H1 (cell line): ENCODE measurements around the gene LDAH. TPM values are rescaled to one million over a fixed set of nuclear protein-coding genes. Genes with fewer than 3 reads are reported as not detected.

Source experiments
- CTCF ChIA-PET: fragments of 300-600 bp; sonication (Branson Sonifier 250); formaldehyde crosslinking; loops from one replicate; lab custom pipeline; 2021; ENCODE audit not compliant: partially characterized antibody; lab: Charles Lee
- POLR2A ChIA-PET: fragments of 300-600 bp; sonication (Branson Sonifier 250); formaldehyde crosslinking; loops from one replicate; lab custom pipeline; 2021; ENCODE audit warnings: inconsistent platforms; ENCODE audit not compliant: partially characterized antibody; lab: Charles Lee
- DNase-seq, 2 experiments: peaks; one replicate each; pipeline versions ENCODE4 v3.0.0 to v3.0.0-alpha.2; 2010 to 2022; ENCODE audit warnings: low spot score in 2 of 2, low read depth in 1 of 2, mixed read lengths in 1 of 2
- FAIRE-seq: peaks from 2 replicates; lab custom pipeline; 2011; peaks lifted over from hg19 to GRCh38; lab: Jason Lieb, UNC
- H2AFZ ChIP-seq: 2 replicates; pipeline ENCODE4 v1.8.1; 2012; ENCODE audit warnings: low read length, inconsistent platforms
- H2AK5ac ChIP-seq: 2 replicates; pipeline ENCODE4 v1.6.1; 2013; ENCODE audit warnings: low read depth, low read length
- H2BK120ac ChIP-seq: replicated peaks from 2 replicates; pipeline ENCODE3; 2013; ENCODE audit warnings: low read depth, low read length, inconsistent platforms
- H2BK12ac ChIP-seq: 2 replicates; pipeline ENCODE4 v1.6.1; 2013; ENCODE audit warnings: low read depth, low read length
- H2BK15ac ChIP-seq: 2 replicates; pipeline ENCODE4 v1.6.1; 2013; ENCODE audit warnings: low read length
- H2BK20ac ChIP-seq: 2 replicates; pipeline ENCODE4 v1.6.1; 2013; ENCODE audit warnings: low read length
- H2BK5ac ChIP-seq: 2 replicates; pipeline ENCODE4 v1.6.1; 2013; ENCODE audit warnings: low read depth, low read length
- H3K14ac ChIP-seq: 2 replicates; pipeline ENCODE4 v1.6.1; 2013; ENCODE audit warnings: inconsistent platforms; ENCODE audit not compliant: insufficient read length
- H3K18ac ChIP-seq: 2 replicates; pipeline ENCODE4 v1.6.1; 2013; ENCODE audit warnings: low read length; ENCODE audit errors: extremely low read depth
- H3K23ac ChIP-seq: 2 replicates; pipeline ENCODE4 v1.6.1; 2013; ENCODE audit warnings: inconsistent platforms; ENCODE audit not compliant: insufficient read length
- H3K23me2 ChIP-seq: 2 replicates; pipeline ENCODE4 v1.6.1; 2013; ENCODE audit warnings: low read depth, low read length
- H3K27ac ChIP-seq: 2 replicates; pipeline ENCODE4 v1.6.1; 2011; ENCODE audit warnings: low read depth, low read length, inconsistent platforms
- H3K27me3 ChIP-seq, 4 experiments: replicated peaks in 1 of 4; 1 replicate in 1 of 4; 2 replicates in 3 of 4; pipeline versions ENCODE4 v1.6.1 to v1.8.1; 2011 to 2013; ENCODE audit warnings: low read length in 3 of 4, mild to moderate bottlenecking in 3 of 4, inconsistent platforms in 2 of 4, mixed read lengths in 2 of 4, moderate library complexity in 1 of 4; ENCODE audit not compliant: control insufficient read depth in 3 of 4, insufficient read depth in 3 of 4; ENCODE audit errors: extremely low read depth in 1 of 4
- H3K36me3 ChIP-seq, 4 experiments: 2 replicates each; pipeline versions ENCODE4 v1.6.1 to v1.8.1; 2011 to 2013; ENCODE audit warnings: mild to moderate bottlenecking in 4 of 4, low read length in 3 of 4, moderate library complexity in 2 of 4, control low read depth in 1 of 4, inconsistent platforms in 1 of 4; ENCODE audit not compliant: insufficient read depth in 4 of 4, control insufficient read depth in 2 of 4
- H3K4ac ChIP-seq: replicated peaks from 2 replicates; pipeline ENCODE3; 2013; ENCODE audit warnings: low read length, low read depth, mixed read lengths, inconsistent platforms; ENCODE audit not compliant: insufficient read length
- H3K4me1 ChIP-seq, 4 experiments: replicated peaks in 1 of 4; 1 replicate in 1 of 4; 2 replicates in 3 of 4; pipeline versions ENCODE4 v1.6.1 to v1.8.1; 2011 to 2013; ENCODE audit warnings: low read length in 3 of 4, inconsistent platforms in 2 of 4, mixed read lengths in 1 of 4; ENCODE audit not compliant: insufficient read depth in 4 of 4, control insufficient read depth in 3 of 4
- H3K4me2 ChIP-seq, 2 experiments: 2 replicates each; pipeline versions ENCODE4 v1.6.1 to v1.8.1; 2011 to 2013; ENCODE audit warnings: low read depth in 2 of 2, low read length in 2 of 2, control low read depth in 1 of 2, inconsistent platforms in 1 of 2, mild to moderate bottlenecking in 1 of 2; ENCODE audit not compliant: insufficient read depth in 1 of 2
- H3K4me3 ChIP-seq, 4 experiments: fragments of 200-600, 300-600 bp in 1 of 4; sonication (generic), shearing (Covaris generic), sonication (Bioruptor Twin) in 1 of 4; 2 replicates each; pipeline versions ENCODE4 v1.5.1 to v1.8.1; 2011 to 2016; ENCODE audit warnings: low read length in 4 of 4, low read depth in 3 of 4, control low read depth in 2 of 4, inconsistent platforms in 2 of 4, mild to moderate bottlenecking in 2 of 4, mixed read lengths in 1 of 4, moderate library complexity in 1 of 4; ENCODE audit not compliant: insufficient read depth in 2 of 4; ENCODE audit errors: extremely low read depth in 1 of 4
- H3K56ac ChIP-seq: replicated peaks from 2 replicates; pipeline ENCODE3; 2013; ENCODE audit warnings: low read depth, mild to moderate bottlenecking, mixed read lengths, low read length, inconsistent platforms; ENCODE audit not compliant: insufficient read length
- H3K79me1 ChIP-seq: 2 replicates; pipeline ENCODE4 v1.6.1; 2013; ENCODE audit warnings: low read depth, low read length, control low read depth
- H3K79me2 ChIP-seq, 2 experiments: 2 replicates each; pipeline versions ENCODE4 v1.6.1 to v1.8.1; 2012 to 2013; ENCODE audit warnings: low read length in 2 of 2, mild to moderate bottlenecking in 2 of 2, inconsistent platforms in 1 of 2; ENCODE audit not compliant: insufficient read depth in 2 of 2, control insufficient read depth in 1 of 2
- H3K9ac ChIP-seq, 4 experiments: replicated peaks in 1 of 4; 1 replicate in 1 of 4; 2 replicates in 3 of 4; pipeline versions ENCODE4 v1.6.1 to v1.8.1; 2011 to 2013; ENCODE audit warnings: low read depth in 3 of 4, low read length in 3 of 4, control low read depth in 2 of 4, mild to moderate bottlenecking in 2 of 4, moderate library complexity in 2 of 4, inconsistent platforms in 1 of 4; ENCODE audit errors: extremely low read depth in 1 of 4
- H3K9me3 ChIP-seq, 2 experiments: 2 replicates each; pipeline versions ENCODE4 v1.6.1 to v1.8.1; 2012 to 2013; ENCODE audit warnings: mild to moderate bottlenecking in 2 of 2, moderate library complexity in 2 of 2, control low read depth in 1 of 2, inconsistent platforms in 1 of 2, low read depth in 1 of 2, low read length in 1 of 2, mixed read lengths in 1 of 2; ENCODE audit not compliant: insufficient read depth in 2 of 2
- H4K20me1 ChIP-seq, 2 experiments: replicated peaks in 1 of 2; 2 replicates each; pipeline versions ENCODE3 to v1.8.1; 2011 to 2013; ENCODE audit warnings: inconsistent platforms in 2 of 2, low read length in 2 of 2, mild to moderate bottlenecking in 1 of 2; ENCODE audit not compliant: insufficient read depth in 2 of 2, control insufficient read depth in 1 of 2
- H4K5ac ChIP-seq: 2 replicates; pipeline ENCODE4 v1.6.1; 2013; ENCODE audit warnings: low read length, low read depth, mixed read lengths, inconsistent platforms; ENCODE audit not compliant: insufficient read length
- H4K8ac ChIP-seq: 2 replicates; pipeline ENCODE4 v1.8.0; 2013; ENCODE audit warnings: mild to moderate bottlenecking, moderate library complexity, low read length, inconsistent platforms; ENCODE audit not compliant: insufficient read depth; ENCODE audit errors: extremely low read depth
- H4K91ac ChIP-seq: replicated peaks from 2 replicates; pipeline ENCODE3; 2013; ENCODE audit warnings: low read length, mixed read lengths, inconsistent platforms; ENCODE audit not compliant: insufficient read length
- CBX8 ChIP-seq: fragments of 300-800, 300-1000 bp; sonication (generic); IDR thresholded peaks from 2 replicates; pipeline ENCODE4 v1.7.1; 2016; ENCODE audit warnings: low read depth, low read length, borderline replicate concordance
- CTBP2 ChIP-seq: IDR thresholded peaks from 2 replicates; pipeline ENCODE4 v1.7.0; 2011; ENCODE audit warnings: borderline replicate concordance, mild to moderate bottlenecking, moderate library complexity, mixed read lengths, low read length; ENCODE audit not compliant: insufficient read depth, insufficient read length
- EZH2 ChIP-seq: fragments of 200-600 bp; sonication (generic); IDR thresholded peaks from 2 replicates; pipeline ENCODE4 v1.7.1; 2012; ENCODE audit warnings: low read depth, mild to moderate bottlenecking, moderate library complexity, low read length, inconsistent platforms; ENCODE audit not compliant: severe bottlenecking
- GABPA ChIP-seq: IDR thresholded peaks from 2 replicates; pipeline ENCODE4 v1.6.1; 2011; ENCODE audit warnings: mild to moderate bottlenecking, low read length, moderate library complexity, borderline replicate concordance; ENCODE audit not compliant: insufficient read depth
- GTF2F1 ChIP-seq: IDR thresholded peaks from 2 replicates; pipeline ENCODE4 v1.6.1; 2012; ENCODE audit warnings: low read depth, low read length, improper control_type of control experiment, borderline replicate concordance
- NRF1 ChIP-seq: IDR thresholded peaks from 2 replicates; pipeline ENCODE4 v1.6.1; 2011; ENCODE audit warnings: mild to moderate bottlenecking, low read depth, low read length, improper control_type of control experiment
- RNF2 ChIP-seq: fragments of 200-900, 300-1000 bp; sonication (generic); IDR thresholded peaks from 2 replicates; pipeline ENCODE4 v1.7.1; 2016; ENCODE audit warnings: borderline replicate concordance, low read depth, mild to moderate bottlenecking, antibody characterized with exemption, low read length; ENCODE audit not compliant: poor library complexity, severe bottlenecking; ENCODE audit errors: missing control alignments
- SUZ12 ChIP-seq: fragments of 200-600 bp; sonication (generic); IDR thresholded peaks from 2 replicates; pipeline ENCODE4 v1.6.1; 2012; ENCODE audit warnings: mild to moderate bottlenecking, inconsistent platforms, low read length, moderate library complexity, mixed read lengths
- WGBS, 2 experiments: shearing (Covaris generic) in 1 of 2; methylation state at CpG; one replicate each; pipeline versions ENCODE4 v1.1.6 to v1.1.7; 2013 to 2015; ENCODE audit warnings: low lambda C conversion rate in 2 of 2, mixed read lengths in 2 of 2, inconsistent platforms in 1 of 2, low coverage in 1 of 2, missing lambda C conversion rate in 1 of 2; ENCODE audit not compliant: insufficient replicate concordance in 2 of 2, insufficient coverage in 1 of 2, insufficient read length in 1 of 2; ENCODE audit errors: extremely low coverage in 1 of 2, missing lambda C conversion rate in 1 of 2; 5-methylcytosine and 5-hydroxymethylcytosine counted together
- polyA plus RNA-seq, 7 experiments: library from polyadenylated mRNA; depleted of rRNA in 3 of 7; stranded (reverse) in 5 of 7; unstranded in 2 of 7; fragments of >200 nt in 5 of 7; fragments of 200-250 nt in 2 of 7; gene quantifications; 1 replicate in 5 of 7; 2 replicates in 1 of 7; 4 replicates in 1 of 7; pipeline versions ENCODE4 v1.2.1 to v1.2.3, GENCODE V29; 2011 to 2013; ENCODE audit warnings: missing spikeins in 2 of 7, mixed read lengths in 2 of 7
- total RNA-seq: library from RNA; stranded (reverse); fragmentation: NEBNext Ultra II Directional; extraction: Animal tissue kit (Norgen Biotek cat#: 25700); gene quantifications from 2 replicates; pipeline ENCODE4 v1.2.1, GENCODE V29; 2021
- TF ChIP-seq, protein P1 (sequence below): IDR thresholded peaks from 2 replicates; pipeline ENCODE4 v1.6.1; 2012; ENCODE audit warnings: inconsistent platforms

The LDAH gene
- total and polyA plus RNA-seq, 2 of the 8 experiments (the other 6 are each of a cell fraction or from before 2014, with no cell fraction given), result 10.9 to 26.3 TPM

DNA sequence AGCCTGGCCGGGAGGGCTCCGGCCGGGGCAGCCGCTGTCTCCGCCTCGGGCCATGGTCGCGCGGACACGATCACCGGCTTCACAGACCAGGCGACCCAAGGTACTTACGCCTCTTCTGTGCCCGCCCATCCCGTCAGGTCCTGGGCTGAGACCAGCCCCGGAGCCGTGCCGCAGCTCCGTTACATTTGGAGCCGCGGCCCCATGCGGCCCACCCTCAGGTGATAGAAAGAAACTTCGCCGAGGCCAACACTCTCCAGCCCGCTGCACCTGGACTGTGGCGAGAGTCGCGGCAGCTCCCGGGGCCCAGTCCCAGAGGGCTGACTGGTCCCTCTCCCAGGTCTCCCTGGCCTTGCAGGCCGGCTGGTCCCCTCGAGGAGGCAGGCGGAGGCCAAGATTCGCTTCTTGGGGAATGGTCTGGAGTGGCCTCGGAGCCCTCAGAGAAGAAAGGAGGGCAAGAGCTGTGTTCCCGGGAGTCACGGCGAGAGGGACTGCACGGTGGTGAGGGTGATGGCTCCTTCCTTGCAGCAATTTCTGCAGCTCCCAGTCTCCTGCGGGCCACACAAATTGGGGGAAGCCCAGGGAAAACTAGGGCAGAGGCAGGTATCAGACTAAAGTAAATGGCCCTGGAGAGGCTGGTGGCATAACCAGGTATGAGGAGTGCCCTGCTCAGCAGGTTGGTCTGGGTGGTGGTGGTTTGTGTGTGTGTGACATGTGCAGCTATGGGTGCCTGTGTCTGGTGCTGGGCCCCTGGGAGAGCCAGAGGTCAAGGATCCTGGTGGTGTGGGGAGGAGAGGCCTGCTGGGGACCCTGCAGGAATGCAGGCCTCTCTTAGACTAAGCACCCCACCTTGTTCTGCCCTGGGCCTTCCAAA is 155.1 kb downstream of the LDAH start:
- H2BK15ac ChIP-seq, result no peak overlapping the region
- H3K27ac ChIP-seq, result no peak overlapping the region
- H3K14ac ChIP-seq, result no peak overlapping the region
- no peaks in the 10 kb centered on the region for H3K79me2 ChIP-seq
- peak in 1 of 2 experiments; percentile 64 for DNase-seq
- WGBS, 2 experiments, result 4% methylated on average over 30 of the region's 39 CpGs; no CpG with 5 or more reads in 1 of the 2 experiments
- peaks cover 17% of the 10 kb centered on the region; the same call in 1 of the 2 replicates for H3K23me2 ChIP-seq
- H2AK5ac ChIP-seq, result no peak overlapping the region
- no peak overlapping the region for H3K4ac ChIP-seq
- no peak overlapping the region; the same call in 1 of the 2 replicates for H4K8ac ChIP-seq
- H3K79me1 ChIP-seq, result no peaks in the 10 kb centered on the region
- POLR2A ChIA-PET, result interaction anchor here (1.6 to 1.8 kb wide), 2 partner anchors 17 to 221 kb away, joined by 5 to 8 read pairs; partner anchors contain the start of genes HS1BP3 and RHOB
- peaks cover 0 to 5% (median 0%) of the 10 kb centered on the region in 4 experiments; a peak in 1 of 8 replicates for H3K36me3 ChIP-seq
- H4K91ac ChIP-seq, result no peak overlapping the region
- H2BK120ac ChIP-seq, result no peak overlapping the region
- H3K4me1 ChIP-seq, result peaks cover 4 to 33% (median 18%) of the 10 kb centered on the region in 4 experiments
- no peak overlapping the region for H2BK20ac ChIP-seq
- TF ChIP-seq EZH2 (peak; percentile 80), GTF2F1 (no peak), CBX8 (no peak; the same call in 1 of the 2 replicates), CTBP2 (peak; percentile 46), SUZ12 (peak; percentile 79), RNF2 (peak; percentile 60), NRF1 (no peak), GABPA (0 out of 2 replicates have a peak, but pooled peaks have one; percentile 29)
- TF ChIP-seq, protein P1, sequence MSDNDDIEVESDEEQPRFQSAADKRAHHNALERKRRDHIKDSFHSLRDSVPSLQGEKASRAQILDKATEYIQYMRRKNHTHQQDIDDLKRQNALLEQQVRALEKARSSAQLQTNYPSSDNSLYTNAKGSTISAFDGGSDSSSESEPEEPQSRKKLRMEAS, result peak; percentile 9; the same call in 1 of the 2 replicates
- H2BK12ac ChIP-seq, result no peak overlapping the region
- H4K20me1 ChIP-seq, result peaks cover 2 to 16% of the 10 kb centered on the region in 2 experiments
- H4K5ac ChIP-seq, result no peak overlapping the region
- H3K4me3 ChIP-seq, result peak overlapping the region; percentile 40 to 60 (median 48)
- no peak overlapping the region for H2BK5ac ChIP-seq
- H3K9ac ChIP-seq, result no peak overlapping the region; a peak in 1 of 7 replicates
- H2AFZ ChIP-seq, result 0 out of 2 replicates have a peak overlapping the region, but pooled peaks have one; percentile 7
- H3K18ac ChIP-seq, result peak overlapping the region; percentile 62
- no peak overlapping the region for H3K56ac ChIP-seq
- peak overlapping the region; percentile 67 to 88 for H3K4me2 ChIP-seq
- CTCF ChIA-PET, result interaction anchor here (0.6 to 8.9 kb wide), 7 partner anchors 8 to 1342 kb away, joined by 3 to 266 read pairs (median 3); partner anchors contain the start of gene HS1BP3
- no peak for FAIRE-seq
- no peaks in the 10 kb centered on the region; a peak in 1 of 4 replicates for H3K9me3 ChIP-seq
- peaks cover 82 to 96% (median 95%) of the 10 kb centered on the region in 4 experiments for H3K27me3 ChIP-seq
- no peak overlapping the region for H3K23ac ChIP-seq
